GM23338 (cell line): ENCODE data around the gene RIPK4. TPM values are rescaled to one million over a fixed set of nuclear protein-coding genes. Genes with fewer than 3 reads are reported as not detected.

ENCODE experiments used
- EZH2phosphoT487 ChIP-seq: fragments of 200-600 bp; sonication (generic); IDR thresholded peaks from one replicate; pipeline ENCODE4 v1.8.1; 2018; ENCODE audit warnings: antibody characterized with exemption; ENCODE audit not compliant: unreplicated experiment
- NANOG ChIP-seq: IDR thresholded peaks from 2 replicates; pipeline ENCODE4 v1.6.1; 2016; ENCODE audit warnings: antibody characterized with exemption, borderline replicate concordance
- POLR2AphosphoS5 ChIP-seq: IDR thresholded peaks from 2 replicates; pipeline ENCODE4 v1.6.1; 2016; ENCODE audit warnings: antibody characterized with exemption, low read depth
- REST ChIP-seq: IDR thresholded peaks from one replicate; pipeline ENCODE4 v1.6.1; 2018; ENCODE audit warnings: antibody characterized with exemption; ENCODE audit not compliant: unreplicated experiment
- ZNF114 ChIP-seq: fragments of 250-450 bp; sonication (Bioruptor Pico); IDR thresholded peaks from 2 replicates; pipeline ENCODE4 v1.5.0; 2020; ENCODE audit warnings: mild to moderate bottlenecking, moderate library complexity
- ZNF462 ChIP-seq: fragments of 250-450 bp; sonication (Bioruptor Pico); IDR thresholded peaks from 2 replicates; pipeline ENCODE4 v1.5.0; 2020; ENCODE audit warnings: mild to moderate bottlenecking, moderate library complexity
- polyA plus RNA-seq: library from polyadenylated mRNA; unstranded; fragments of >200 nt; fragmentation: Nextera tagmentation; extraction: Ambion mirVana; gene quantifications from 2 replicates; pipeline ENCODE4 v1.2.1, GENCODE V29; 2016
- total RNA-seq: library from RNA; depleted of rRNA; stranded (reverse); fragments of >200 nt; shearing (Covaris generic); gene quantifications from 2 replicates; pipeline ENCODE4 v1.2.3, GENCODE V29; 2014

Gene RIPK4
- total and polyA plus RNA-seq, 2 experiments from 2014 or later: 2.5 to 9.9 TPM

- TF ChIP-seq ZNF462 (CRISPR knock-in tag) (no peak), REST (no peak), POLR2AphosphoS5 (no peak), ZNF114 (CRISPR knock-in tag) (no peak), EZH2phosphoT487 (no peak), NANOG (no peak)
These were observed 62.9 kb downstream of the RIPK4 start (continued) for GRCh38 chr21:41703857-41704501.
